ENCODE measurements around the gene PLCXD3. TPM values are rescaled to one million over a fixed set of nuclear protein-coding genes. Genes with fewer than 3 reads are reported as not detected.

Gene PLCXD3
- total RNA-seq, 1 donor: 17.7 TPM

DNA sequence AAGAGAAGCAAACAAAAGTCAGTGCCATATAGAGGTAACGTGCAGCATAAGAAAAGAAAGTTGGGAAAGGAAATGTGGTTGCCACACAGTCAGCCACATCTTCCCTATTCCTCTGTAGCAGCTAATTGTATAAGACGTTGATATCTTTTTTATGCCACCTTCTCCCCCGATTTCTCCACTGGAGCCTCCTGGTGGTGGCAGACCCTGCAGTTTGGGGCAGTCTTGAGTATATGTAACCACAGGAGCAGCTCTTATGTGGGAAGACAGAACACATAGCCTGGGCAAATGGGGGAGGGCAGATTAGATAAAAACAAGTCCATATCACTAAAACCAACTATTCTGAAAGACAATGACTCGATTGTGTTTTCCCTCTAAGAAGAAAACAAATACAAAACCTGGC lies 99.7 kb downstream of the PLCXD3 start:
- H3K4me3 ChIP-seq (ENCODE audit: low read depth, low read length): no peak overlapping the region
- no peak for DNase-seq (ENCODE audit: low read depth)
- TF ChIP-seq, protein P1, sequence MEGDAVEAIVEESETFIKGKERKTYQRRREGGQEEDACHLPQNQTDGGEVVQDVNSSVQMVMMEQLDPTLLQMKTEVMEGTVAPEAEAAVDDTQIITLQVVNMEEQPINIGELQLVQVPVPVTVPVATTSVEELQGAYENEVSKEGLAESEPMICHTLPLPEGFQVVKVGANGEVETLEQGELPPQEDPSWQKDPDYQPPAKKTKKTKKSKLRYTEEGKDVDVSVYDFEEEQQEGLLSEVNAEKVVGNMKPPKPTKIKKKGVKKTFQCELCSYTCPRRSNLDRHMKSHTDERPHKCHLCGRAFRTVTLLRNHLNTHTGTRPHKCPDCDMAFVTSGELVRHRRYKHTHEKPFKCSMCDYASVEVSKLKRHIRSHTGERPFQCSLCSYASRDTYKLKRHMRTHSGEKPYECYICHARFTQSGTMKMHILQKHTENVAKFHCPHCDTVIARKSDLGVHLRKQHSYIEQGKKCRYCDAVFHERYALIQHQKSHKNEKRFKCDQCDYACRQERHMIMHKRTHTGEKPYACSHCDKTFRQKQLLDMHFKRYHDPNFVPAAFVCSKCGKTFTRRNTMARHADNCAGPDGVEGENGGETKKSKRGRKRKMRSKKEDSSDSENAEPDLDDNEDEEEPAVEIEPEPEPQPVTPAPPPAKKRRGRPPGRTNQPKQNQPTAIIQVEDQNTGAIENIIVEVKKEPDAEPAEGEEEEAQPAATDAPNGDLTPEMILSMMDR (IDR thresholded peaks at IDR 0.05; ENCODE audit: insufficient read depth, low read length): no peak

DNA sequence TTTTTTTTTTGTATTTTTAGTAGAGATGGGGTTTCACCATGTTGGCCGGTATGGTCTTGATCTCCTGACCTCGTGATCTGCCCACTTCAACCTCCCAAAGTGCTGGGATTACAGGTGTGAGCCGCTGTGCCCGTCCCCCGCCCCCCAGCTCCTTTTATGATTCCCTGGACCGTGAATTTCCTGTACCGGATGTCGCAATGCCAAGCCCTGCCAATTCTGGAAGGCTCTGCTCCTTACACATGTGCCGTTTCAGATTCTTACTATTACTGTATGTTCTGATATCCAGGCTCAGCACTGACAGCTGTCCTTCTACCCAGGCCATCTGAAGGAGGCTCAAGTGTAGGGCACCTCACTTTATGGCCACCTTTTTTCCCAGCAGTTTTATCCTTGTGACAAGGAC lies 100.1 kb downstream of the PLCXD3 start:
- TF ChIP-seq, protein P1 (IDR thresholded peaks at IDR 0.05; ENCODE audit: insufficient read depth, low read length): no peak
- DNase-seq (ENCODE audit: low read depth): no peak
- H3K4me3 ChIP-seq (ENCODE audit: low read depth, low read length): no peak overlapping the region

- TF ChIP-seq, protein P1 (IDR thresholded peaks at IDR 0.05; ENCODE audit: insufficient read depth, low read length): no peak
- H3K4me3 ChIP-seq (ENCODE audit: low read depth, low read length): no peak overlapping the region
- DNase-seq (ENCODE audit: low read depth): peak; percentile 51
These were observed 101.5 kb downstream of the PLCXD3 start for GRCh38 chr5:41408676-41409443.

GRCh38 chr5:41406936-41407335 lies 103.5 kb downstream of the PLCXD3 start:
- H3K4me3 ChIP-seq (ENCODE audit: low read depth, low read length): no peak overlapping the region
- DNase-seq (ENCODE audit: low read depth): no peak
- TF ChIP-seq, protein P1 (IDR thresholded peaks at IDR 0.05; ENCODE audit: insufficient read depth, low read length): no peak

DNA sequence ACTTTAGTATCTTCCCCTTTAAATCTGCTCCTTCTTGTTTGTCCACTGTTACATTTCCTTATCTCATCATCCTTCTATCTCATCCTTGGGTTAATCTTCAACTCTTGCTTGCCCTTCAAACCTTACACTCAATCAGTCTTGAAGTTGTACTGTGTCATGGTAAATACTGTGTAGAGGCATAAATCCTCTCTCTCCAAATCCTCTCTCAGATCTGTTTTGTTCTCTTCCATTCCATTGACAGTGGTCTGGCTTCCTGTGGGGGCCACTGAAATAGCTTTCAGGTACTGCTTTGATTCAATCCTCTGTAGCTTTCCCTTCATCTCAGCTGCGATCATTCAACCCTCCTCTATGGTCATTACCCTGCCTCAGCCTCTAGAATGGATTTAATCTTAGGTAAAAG lies 104.0 kb downstream of the PLCXD3 start:
- DNase-seq (ENCODE audit: low read depth): no peak
- TF ChIP-seq, protein P1 (IDR thresholded peaks at IDR 0.05; ENCODE audit: insufficient read depth, low read length): no peak
- no peak overlapping the region for H3K4me3 ChIP-seq (ENCODE audit: low read depth, low read length)

GRCh38 chr5:41404757-41405156 lies 105.6 kb downstream of the PLCXD3 start:
- no peak overlapping the region for H3K4me3 ChIP-seq (ENCODE audit: low read depth, low read length)
- peak; percentile 81 for DNase-seq (ENCODE audit: low read depth)
- TF ChIP-seq, protein P1 (IDR thresholded peaks at IDR 0.05; ENCODE audit: insufficient read depth, low read length): no peak

- DNase-seq (ENCODE audit: low read depth): peak; percentile 78
- H3K4me3 ChIP-seq (ENCODE audit: low read depth, low read length): no peak overlapping the region
- TF ChIP-seq, protein P1 (IDR thresholded peaks at IDR 0.05; ENCODE audit: insufficient read depth, low read length): no peak
These were observed 106.6 kb downstream of the PLCXD3 start for GRCh38 chr5:41403846-41404245.
